H1 (cell line): ENCODE results near the gene EPB41L2. TPM values are rescaled to one million over a fixed set of nuclear protein-coding genes. Genes with fewer than 3 reads are reported as not detected.

Experiments used
- CTCF ChIA-PET: fragments of 300-600 bp; sonication (Branson Sonifier 250); formaldehyde crosslinking; loops from one replicate; lab custom pipeline; 2021; ENCODE audit not compliant: partially characterized antibody; lab: Charles Lee
- POLR2A ChIA-PET: fragments of 300-600 bp; sonication (Branson Sonifier 250); formaldehyde crosslinking; loops from one replicate; lab custom pipeline; 2021; ENCODE audit warnings: inconsistent platforms; ENCODE audit not compliant: partially characterized antibody; lab: Charles Lee
- DNase-seq, 2 experiments: peaks; one replicate each; pipeline versions ENCODE4 v3.0.0 to v3.0.0-alpha.2; 2010 to 2022; ENCODE audit warnings: low spot score in 2 of 2, low read depth in 1 of 2, mixed read lengths in 1 of 2
- FAIRE-seq: peaks from 2 replicates; lab custom pipeline; 2011; peaks lifted over from hg19 to GRCh38; lab: Jason Lieb, UNC
- H2AFZ ChIP-seq: 2 replicates; pipeline ENCODE4 v1.8.1; 2012; ENCODE audit warnings: low read length, inconsistent platforms
- H2AK5ac ChIP-seq: 2 replicates; pipeline ENCODE4 v1.6.1; 2013; ENCODE audit warnings: low read depth, low read length
- H2BK120ac ChIP-seq: replicated peaks from 2 replicates; pipeline ENCODE3; 2013; ENCODE audit warnings: low read depth, low read length, inconsistent platforms
- H2BK12ac ChIP-seq: 2 replicates; pipeline ENCODE4 v1.6.1; 2013; ENCODE audit warnings: low read depth, low read length
- H2BK15ac ChIP-seq: 2 replicates; pipeline ENCODE4 v1.6.1; 2013; ENCODE audit warnings: low read length
- H2BK20ac ChIP-seq: 2 replicates; pipeline ENCODE4 v1.6.1; 2013; ENCODE audit warnings: low read length
- H2BK5ac ChIP-seq: 2 replicates; pipeline ENCODE4 v1.6.1; 2013; ENCODE audit warnings: low read depth, low read length
- H3K14ac ChIP-seq: 2 replicates; pipeline ENCODE4 v1.6.1; 2013; ENCODE audit warnings: inconsistent platforms; ENCODE audit not compliant: insufficient read length
- H3K18ac ChIP-seq: 2 replicates; pipeline ENCODE4 v1.6.1; 2013; ENCODE audit warnings: low read length; ENCODE audit errors: extremely low read depth
- H3K23ac ChIP-seq: 2 replicates; pipeline ENCODE4 v1.6.1; 2013; ENCODE audit warnings: inconsistent platforms; ENCODE audit not compliant: insufficient read length
- H3K23me2 ChIP-seq: 2 replicates; pipeline ENCODE4 v1.6.1; 2013; ENCODE audit warnings: low read depth, low read length
- H3K27ac ChIP-seq: 2 replicates; pipeline ENCODE4 v1.6.1; 2011; ENCODE audit warnings: low read depth, low read length, inconsistent platforms
- H3K27me3 ChIP-seq, 4 experiments: replicated peaks in 1 of 4; 1 replicate in 1 of 4; 2 replicates in 3 of 4; pipeline versions ENCODE4 v1.6.1 to v1.8.1; 2011 to 2013; ENCODE audit warnings: low read length in 3 of 4, mild to moderate bottlenecking in 3 of 4, inconsistent platforms in 2 of 4, mixed read lengths in 2 of 4, moderate library complexity in 1 of 4; ENCODE audit not compliant: control insufficient read depth in 3 of 4, insufficient read depth in 3 of 4; ENCODE audit errors: extremely low read depth in 1 of 4
- H3K36me3 ChIP-seq, 4 experiments: 2 replicates each; pipeline versions ENCODE4 v1.6.1 to v1.8.1; 2011 to 2013; ENCODE audit warnings: mild to moderate bottlenecking in 4 of 4, low read length in 3 of 4, moderate library complexity in 2 of 4, control low read depth in 1 of 4, inconsistent platforms in 1 of 4; ENCODE audit not compliant: insufficient read depth in 4 of 4, control insufficient read depth in 2 of 4
- H3K4ac ChIP-seq: replicated peaks from 2 replicates; pipeline ENCODE3; 2013; ENCODE audit warnings: low read length, low read depth, mixed read lengths, inconsistent platforms; ENCODE audit not compliant: insufficient read length
- H3K4me1 ChIP-seq, 4 experiments: replicated peaks in 1 of 4; 1 replicate in 1 of 4; 2 replicates in 3 of 4; pipeline versions ENCODE4 v1.6.1 to v1.8.1; 2011 to 2013; ENCODE audit warnings: low read length in 3 of 4, inconsistent platforms in 2 of 4, mixed read lengths in 1 of 4; ENCODE audit not compliant: insufficient read depth in 4 of 4, control insufficient read depth in 3 of 4
- H3K4me2 ChIP-seq, 2 experiments: 2 replicates each; pipeline versions ENCODE4 v1.6.1 to v1.8.1; 2011 to 2013; ENCODE audit warnings: low read depth in 2 of 2, low read length in 2 of 2, control low read depth in 1 of 2, inconsistent platforms in 1 of 2, mild to moderate bottlenecking in 1 of 2; ENCODE audit not compliant: insufficient read depth in 1 of 2
- H3K4me3 ChIP-seq, 4 experiments: fragments of 200-600, 300-600 bp in 1 of 4; sonication (generic), shearing (Covaris generic), sonication (Bioruptor Twin) in 1 of 4; 2 replicates each; pipeline versions ENCODE4 v1.5.1 to v1.8.1; 2011 to 2016; ENCODE audit warnings: low read length in 4 of 4, low read depth in 3 of 4, control low read depth in 2 of 4, inconsistent platforms in 2 of 4, mild to moderate bottlenecking in 2 of 4, mixed read lengths in 1 of 4, moderate library complexity in 1 of 4; ENCODE audit not compliant: insufficient read depth in 2 of 4; ENCODE audit errors: extremely low read depth in 1 of 4
- H3K56ac ChIP-seq: replicated peaks from 2 replicates; pipeline ENCODE3; 2013; ENCODE audit warnings: low read depth, mild to moderate bottlenecking, mixed read lengths, low read length, inconsistent platforms; ENCODE audit not compliant: insufficient read length
- H3K79me1 ChIP-seq: 2 replicates; pipeline ENCODE4 v1.6.1; 2013; ENCODE audit warnings: low read depth, low read length, control low read depth
- H3K79me2 ChIP-seq, 2 experiments: 2 replicates each; pipeline versions ENCODE4 v1.6.1 to v1.8.1; 2012 to 2013; ENCODE audit warnings: low read length in 2 of 2, mild to moderate bottlenecking in 2 of 2, inconsistent platforms in 1 of 2; ENCODE audit not compliant: insufficient read depth in 2 of 2, control insufficient read depth in 1 of 2
- H3K9ac ChIP-seq, 4 experiments: replicated peaks in 1 of 4; 1 replicate in 1 of 4; 2 replicates in 3 of 4; pipeline versions ENCODE4 v1.6.1 to v1.8.1; 2011 to 2013; ENCODE audit warnings: low read depth in 3 of 4, low read length in 3 of 4, control low read depth in 2 of 4, mild to moderate bottlenecking in 2 of 4, moderate library complexity in 2 of 4, inconsistent platforms in 1 of 4; ENCODE audit errors: extremely low read depth in 1 of 4
- H3K9me3 ChIP-seq, 2 experiments: 2 replicates each; pipeline versions ENCODE4 v1.6.1 to v1.8.1; 2012 to 2013; ENCODE audit warnings: mild to moderate bottlenecking in 2 of 2, moderate library complexity in 2 of 2, control low read depth in 1 of 2, inconsistent platforms in 1 of 2, low read depth in 1 of 2, low read length in 1 of 2, mixed read lengths in 1 of 2; ENCODE audit not compliant: insufficient read depth in 2 of 2
- H4K20me1 ChIP-seq, 2 experiments: replicated peaks in 1 of 2; 2 replicates each; pipeline versions ENCODE3 to v1.8.1; 2011 to 2013; ENCODE audit warnings: inconsistent platforms in 2 of 2, low read length in 2 of 2, mild to moderate bottlenecking in 1 of 2; ENCODE audit not compliant: insufficient read depth in 2 of 2, control insufficient read depth in 1 of 2
- H4K5ac ChIP-seq: 2 replicates; pipeline ENCODE4 v1.6.1; 2013; ENCODE audit warnings: low read length, low read depth, mixed read lengths, inconsistent platforms; ENCODE audit not compliant: insufficient read length
- H4K8ac ChIP-seq: 2 replicates; pipeline ENCODE4 v1.8.0; 2013; ENCODE audit warnings: mild to moderate bottlenecking, moderate library complexity, low read length, inconsistent platforms; ENCODE audit not compliant: insufficient read depth; ENCODE audit errors: extremely low read depth
- H4K91ac ChIP-seq: replicated peaks from 2 replicates; pipeline ENCODE3; 2013; ENCODE audit warnings: low read length, mixed read lengths, inconsistent platforms; ENCODE audit not compliant: insufficient read length
- ATF2 ChIP-seq: IDR thresholded peaks from 2 replicates; pipeline ENCODE4 v1.6.1; 2012; ENCODE audit warnings: low read length, inconsistent platforms
- CREB1 ChIP-seq: IDR thresholded peaks from 2 replicates; pipeline ENCODE4 v1.6.1; 2012; ENCODE audit warnings: inconsistent platforms
- HDAC2 ChIP-seq, 2 experiments: fragments of 300-600 bp in 1 of 2; sonication (generic) in 1 of 2; IDR thresholded peaks; 2 replicates each; pipeline ENCODE4 v1.6.1; 2011 to 2012; ENCODE audit warnings: low read depth in 2 of 2, low read length in 2 of 2, mild to moderate bottlenecking in 2 of 2, moderate library complexity in 2 of 2, borderline replicate concordance in 1 of 2, inconsistent platforms in 1 of 2
- HDAC6 ChIP-seq: IDR thresholded peaks from one replicate; pipeline ENCODE4 v1.7.1; 2012; ENCODE audit warnings: low read depth, mild to moderate bottlenecking, inconsistent platforms, low read length, moderate library complexity
- JUN ChIP-seq: IDR thresholded peaks from 2 replicates; pipeline ENCODE4 v1.6.1; 2011; ENCODE audit warnings: low read depth, mild to moderate bottlenecking, improper control_type of control experiment, low read length
- JUND ChIP-seq: IDR thresholded peaks from 2 replicates; pipeline ENCODE4 v1.6.1; 2011; ENCODE audit warnings: mild to moderate bottlenecking, improper control_type of control experiment, low read length
- KDM5A ChIP-seq: fragments of 200-600 bp; IDR thresholded peaks from 2 replicates; pipeline ENCODE4 v1.7.1; 2012; ENCODE audit warnings: mild to moderate bottlenecking, low read length, inconsistent platforms, mixed read lengths
- MAX ChIP-seq: IDR thresholded peaks from 2 replicates; pipeline ENCODE4 v1.6.1; 2012; ENCODE audit warnings: inconsistent platforms
- RNF2 ChIP-seq: fragments of 200-900, 300-1000 bp; sonication (generic); IDR thresholded peaks from 2 replicates; pipeline ENCODE4 v1.7.1; 2016; ENCODE audit warnings: borderline replicate concordance, low read depth, mild to moderate bottlenecking, antibody characterized with exemption, low read length; ENCODE audit not compliant: poor library complexity, severe bottlenecking; ENCODE audit errors: missing control alignments
- SUZ12 ChIP-seq: fragments of 200-600 bp; sonication (generic); IDR thresholded peaks from 2 replicates; pipeline ENCODE4 v1.6.1; 2012; ENCODE audit warnings: mild to moderate bottlenecking, inconsistent platforms, low read length, moderate library complexity, mixed read lengths
- TCF12 ChIP-seq: IDR thresholded peaks from 2 replicates; pipeline ENCODE4 v1.6.1; 2011; ENCODE audit warnings: low read depth, mild to moderate bottlenecking, low read length
- TEAD4 ChIP-seq: IDR thresholded peaks from 2 replicates; pipeline ENCODE4 v1.6.1; 2012; ENCODE audit warnings: low read depth, low read length, inconsistent platforms, mixed read lengths
- WGBS, 2 experiments: shearing (Covaris generic) in 1 of 2; methylation state at CpG; one replicate each; pipeline versions ENCODE4 v1.1.6 to v1.1.7; 2013 to 2015; ENCODE audit warnings: low lambda C conversion rate in 2 of 2, mixed read lengths in 2 of 2, inconsistent platforms in 1 of 2, low coverage in 1 of 2, missing lambda C conversion rate in 1 of 2; ENCODE audit not compliant: insufficient replicate concordance in 2 of 2, insufficient coverage in 1 of 2, insufficient read length in 1 of 2; ENCODE audit errors: extremely low coverage in 1 of 2, missing lambda C conversion rate in 1 of 2; 5-methylcytosine and 5-hydroxymethylcytosine counted together
- polyA plus RNA-seq, 7 experiments: library from polyadenylated mRNA; depleted of rRNA in 3 of 7; stranded (reverse) in 5 of 7; unstranded in 2 of 7; fragments of >200 nt in 5 of 7; fragments of 200-250 nt in 2 of 7; gene quantifications; 1 replicate in 5 of 7; 2 replicates in 1 of 7; 4 replicates in 1 of 7; pipeline versions ENCODE4 v1.2.1 to v1.2.3, GENCODE V29; 2011 to 2013; ENCODE audit warnings: missing spikeins in 2 of 7, mixed read lengths in 2 of 7
- total RNA-seq: library from RNA; stranded (reverse); fragmentation: NEBNext Ultra II Directional; extraction: Animal tissue kit (Norgen Biotek cat#: 25700); gene quantifications from 2 replicates; pipeline ENCODE4 v1.2.1, GENCODE V29; 2021

The EPB41L2 gene
- total and polyA plus RNA-seq, 2 of the 8 experiments (the other 6 are each of a cell fraction or from before 2014, with no cell fraction given), result 22.5 to 123 TPM

DNA sequence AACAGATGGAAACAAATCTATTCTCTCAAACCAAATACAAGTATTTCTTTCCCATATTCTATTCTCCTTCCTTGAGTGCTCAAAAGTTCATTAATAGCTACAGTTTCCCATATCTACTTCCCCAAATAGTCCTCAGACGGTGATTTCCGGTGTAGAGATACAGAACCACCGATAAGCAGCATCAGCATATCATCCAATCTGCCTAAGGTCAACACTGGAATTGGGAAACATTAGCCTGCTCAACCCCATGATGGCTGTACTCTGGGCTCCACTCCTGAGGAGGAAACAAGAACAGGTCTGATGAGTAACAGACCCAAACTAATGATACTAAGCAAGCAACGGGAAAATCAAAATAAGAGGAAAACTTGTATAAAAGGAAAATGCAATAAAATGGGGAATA lies 115.6 kb downstream of the EPB41L2 start:
- POLR2A ChIA-PET, result no interaction called here
- no peak overlapping the region for H2BK120ac ChIP-seq
- no peaks in the 10 kb centered on the region for H3K23me2 ChIP-seq
- no peak overlapping the region for H3K9ac ChIP-seq
- FAIRE-seq, result no peak
- no peak overlapping the region for H3K18ac ChIP-seq
- no peak overlapping the region for H4K8ac ChIP-seq
- no peak overlapping the region for H3K4ac ChIP-seq
- no peak overlapping the region for H4K91ac ChIP-seq
- peaks cover 0 to 3% of the 10 kb centered on the region in 2 experiments for H4K20me1 ChIP-seq
- H4K5ac ChIP-seq, result no peak overlapping the region
- H3K14ac ChIP-seq, result no peak overlapping the region
- no peaks in the 10 kb centered on the region for H3K9me3 ChIP-seq
- peaks cover 0 to 7% (median 1%) of the 10 kb centered on the region in 4 experiments; a peak in 3 of 7 replicates for H3K4me1 ChIP-seq
- no peaks in the 10 kb centered on the region for H3K27me3 ChIP-seq
- DNase-seq, result no peak
- H2AK5ac ChIP-seq, result no peak overlapping the region
- no peak overlapping the region for H2BK15ac ChIP-seq
- H3K27ac ChIP-seq, result no peak overlapping the region
- H3K79me2 ChIP-seq, result no peaks in the 10 kb centered on the region
- H2BK5ac ChIP-seq, result no peak overlapping the region
- no peaks in the 10 kb centered on the region; a peak in 1 of 8 replicates for H3K36me3 ChIP-seq
- no peak overlapping the region for H3K4me2 ChIP-seq
- no peak overlapping the region for H3K56ac ChIP-seq
- no peak overlapping the region for H2BK12ac ChIP-seq
- 95% methylated on average over 4 of the region's 4 CpGs; no CpG with 5 or more reads in 1 of the 2 experiments for WGBS, 2 experiments
- H2AFZ ChIP-seq, result no peak overlapping the region
- no peak overlapping the region for H3K4me3 ChIP-seq
- H3K79me1 ChIP-seq, result 0 out of 2 replicates have a peak, but pooled peaks cover 2% of the 10 kb centered on the region
- CTCF ChIA-PET, result interaction anchor here (0.9 to 1.2 kb wide), 3 partner anchors 9 to 12 kb away, joined by 3 to 4 read pairs (median 3); no protein-coding TSS in a partner anchor
- H3K23ac ChIP-seq, result no peak overlapping the region
- H2BK20ac ChIP-seq, result no peak overlapping the region
- TF ChIP-seq HDAC2 (IDR thresholded peaks at IDR 0.05; ENCODE audit: borderline replicate concordance in 1 of 2, low read depth in 2 of 2, low read length in 2 of 2), result no peak
- no peak for TF ChIP-seq JUND
- TF ChIP-seq KDM5A, result no peak
- TF ChIP-seq RNF2, result no peak
- TF ChIP-seq TCF12, result no peak
- TF ChIP-seq ATF2, result no peak
- no peak for TF ChIP-seq MAX
- no peak for TF ChIP-seq CREB1
- no peak for TF ChIP-seq JUN
- no peak for TF ChIP-seq TEAD4
- no peak for TF ChIP-seq HDAC6
- TF ChIP-seq SUZ12, result no peak
